LNCAP (cell line): ENCODE data around the gene TSC1.

Source experiments
- TF ChIP-seq, protein P1 (sequence below): fragments of 450-650 bp; IDR thresholded peaks from 2 replicates; pipeline ENCODE4 v1.5.1; 2017; ENCODE audit warnings: mild to moderate bottlenecking

TSC1 gene

DNA sequence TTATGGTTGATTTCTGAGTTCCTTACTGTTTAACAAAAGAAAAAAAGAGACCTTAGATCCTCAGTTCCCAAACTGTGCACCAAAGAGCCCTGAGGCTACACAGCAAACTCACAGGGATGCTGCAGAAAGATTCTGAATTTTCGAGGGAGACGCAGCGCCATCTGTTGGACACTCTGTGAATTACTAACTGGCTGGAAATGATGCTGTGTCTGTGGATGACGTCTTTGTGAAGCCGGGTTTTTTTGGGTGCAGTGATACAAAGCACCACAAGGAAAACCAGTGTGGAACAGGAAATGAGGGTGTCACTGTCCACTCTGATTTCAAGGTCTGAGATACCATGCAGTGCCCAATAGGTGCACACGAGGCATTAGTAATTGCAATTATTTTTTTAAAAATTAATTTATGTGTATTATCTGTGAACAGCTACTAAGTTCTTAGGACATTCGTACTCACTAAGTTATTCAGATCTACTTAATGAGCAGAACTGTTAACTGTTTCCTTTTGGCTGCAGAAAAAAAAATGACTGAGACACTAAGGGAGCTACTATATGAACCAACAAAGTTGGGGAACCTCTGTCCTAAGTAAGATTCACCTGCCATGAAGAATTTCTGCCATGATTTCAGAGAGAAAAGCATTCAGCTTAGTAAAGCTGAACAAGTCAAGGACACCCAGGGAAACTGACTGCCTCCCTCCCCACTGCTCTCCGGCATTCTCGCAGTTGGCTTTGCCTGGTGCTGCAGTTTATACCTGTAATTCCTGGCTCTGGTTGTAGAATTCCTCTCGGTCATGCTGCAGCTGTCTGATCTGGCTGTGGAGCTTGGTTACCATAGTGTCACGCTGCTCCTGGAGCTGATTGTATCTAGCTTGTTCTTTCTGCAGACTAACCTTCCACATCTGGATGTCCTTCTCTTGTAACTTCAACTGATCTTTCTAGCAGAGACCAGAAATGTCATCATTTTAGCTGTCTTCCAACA is 42.3 kb downstream of the TSC1 start:
- TF ChIP-seq, protein P1, sequence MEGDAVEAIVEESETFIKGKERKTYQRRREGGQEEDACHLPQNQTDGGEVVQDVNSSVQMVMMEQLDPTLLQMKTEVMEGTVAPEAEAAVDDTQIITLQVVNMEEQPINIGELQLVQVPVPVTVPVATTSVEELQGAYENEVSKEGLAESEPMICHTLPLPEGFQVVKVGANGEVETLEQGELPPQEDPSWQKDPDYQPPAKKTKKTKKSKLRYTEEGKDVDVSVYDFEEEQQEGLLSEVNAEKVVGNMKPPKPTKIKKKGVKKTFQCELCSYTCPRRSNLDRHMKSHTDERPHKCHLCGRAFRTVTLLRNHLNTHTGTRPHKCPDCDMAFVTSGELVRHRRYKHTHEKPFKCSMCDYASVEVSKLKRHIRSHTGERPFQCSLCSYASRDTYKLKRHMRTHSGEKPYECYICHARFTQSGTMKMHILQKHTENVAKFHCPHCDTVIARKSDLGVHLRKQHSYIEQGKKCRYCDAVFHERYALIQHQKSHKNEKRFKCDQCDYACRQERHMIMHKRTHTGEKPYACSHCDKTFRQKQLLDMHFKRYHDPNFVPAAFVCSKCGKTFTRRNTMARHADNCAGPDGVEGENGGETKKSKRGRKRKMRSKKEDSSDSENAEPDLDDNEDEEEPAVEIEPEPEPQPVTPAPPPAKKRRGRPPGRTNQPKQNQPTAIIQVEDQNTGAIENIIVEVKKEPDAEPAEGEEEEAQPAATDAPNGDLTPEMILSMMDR: peak; percentile 95

DNA sequence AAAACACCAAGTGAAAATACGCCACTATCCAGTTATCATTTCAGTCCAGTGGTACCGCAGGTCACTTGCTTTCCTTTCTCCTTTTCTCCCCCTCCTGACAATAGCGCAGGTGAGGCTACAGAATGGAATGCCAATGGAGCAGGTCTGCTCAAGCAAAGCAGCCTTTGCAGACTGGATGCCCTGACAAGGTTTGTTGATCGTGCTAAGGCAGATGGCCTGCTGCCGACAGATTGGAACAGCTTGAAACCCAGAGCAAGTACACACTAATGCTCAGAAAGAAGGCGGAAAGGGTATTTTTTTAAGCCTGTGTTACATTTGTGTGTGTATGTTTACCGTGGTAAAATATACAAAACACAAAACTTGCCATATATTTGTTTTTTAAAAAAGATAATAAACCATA is 46.4 kb downstream of the TSC1 start:
- TF ChIP-seq, protein P1: no peak

DNA sequence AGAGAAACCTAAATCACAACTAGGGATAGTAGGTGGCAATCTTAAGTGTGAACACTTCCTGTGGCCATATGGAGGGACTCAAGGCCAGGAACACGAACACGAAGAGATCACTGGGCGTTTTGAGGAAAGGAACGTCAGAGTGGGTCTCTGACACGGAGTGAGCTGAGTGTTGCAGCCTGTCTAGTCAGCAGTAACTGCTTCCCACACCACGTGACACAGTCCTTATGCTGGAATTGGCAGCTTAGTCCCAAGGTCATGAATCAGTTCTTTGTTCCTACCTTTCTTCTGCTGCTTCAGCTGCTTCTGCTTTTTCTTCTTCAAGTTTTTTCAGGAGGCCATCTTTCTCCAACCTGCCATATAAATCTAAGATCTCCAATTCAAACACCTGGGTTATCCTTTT is 47.5 kb downstream of the TSC1 start:
- TF ChIP-seq, protein P1: no peak

DNA sequence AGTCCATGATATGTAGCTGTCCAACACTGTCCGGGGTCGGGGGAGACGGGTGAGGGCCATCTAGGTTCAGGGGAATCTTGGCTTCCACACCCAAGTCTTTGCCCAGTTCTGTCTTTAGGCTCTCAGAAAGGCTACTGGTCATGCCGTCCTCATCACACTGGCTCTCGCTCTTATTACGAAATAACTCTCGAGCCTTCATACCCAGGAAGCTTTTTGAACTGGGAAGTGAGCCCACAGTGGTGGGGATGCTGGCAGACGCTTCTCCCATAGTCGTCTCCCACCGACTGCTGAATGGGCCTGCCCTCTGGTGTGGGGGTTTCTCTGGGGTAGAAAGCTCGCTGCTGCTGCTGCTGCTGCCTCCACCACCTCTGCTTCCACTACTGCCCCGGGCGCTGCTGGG is 48.2 kb downstream of the TSC1 start:
- TF ChIP-seq, protein P1: no peak

DNA sequence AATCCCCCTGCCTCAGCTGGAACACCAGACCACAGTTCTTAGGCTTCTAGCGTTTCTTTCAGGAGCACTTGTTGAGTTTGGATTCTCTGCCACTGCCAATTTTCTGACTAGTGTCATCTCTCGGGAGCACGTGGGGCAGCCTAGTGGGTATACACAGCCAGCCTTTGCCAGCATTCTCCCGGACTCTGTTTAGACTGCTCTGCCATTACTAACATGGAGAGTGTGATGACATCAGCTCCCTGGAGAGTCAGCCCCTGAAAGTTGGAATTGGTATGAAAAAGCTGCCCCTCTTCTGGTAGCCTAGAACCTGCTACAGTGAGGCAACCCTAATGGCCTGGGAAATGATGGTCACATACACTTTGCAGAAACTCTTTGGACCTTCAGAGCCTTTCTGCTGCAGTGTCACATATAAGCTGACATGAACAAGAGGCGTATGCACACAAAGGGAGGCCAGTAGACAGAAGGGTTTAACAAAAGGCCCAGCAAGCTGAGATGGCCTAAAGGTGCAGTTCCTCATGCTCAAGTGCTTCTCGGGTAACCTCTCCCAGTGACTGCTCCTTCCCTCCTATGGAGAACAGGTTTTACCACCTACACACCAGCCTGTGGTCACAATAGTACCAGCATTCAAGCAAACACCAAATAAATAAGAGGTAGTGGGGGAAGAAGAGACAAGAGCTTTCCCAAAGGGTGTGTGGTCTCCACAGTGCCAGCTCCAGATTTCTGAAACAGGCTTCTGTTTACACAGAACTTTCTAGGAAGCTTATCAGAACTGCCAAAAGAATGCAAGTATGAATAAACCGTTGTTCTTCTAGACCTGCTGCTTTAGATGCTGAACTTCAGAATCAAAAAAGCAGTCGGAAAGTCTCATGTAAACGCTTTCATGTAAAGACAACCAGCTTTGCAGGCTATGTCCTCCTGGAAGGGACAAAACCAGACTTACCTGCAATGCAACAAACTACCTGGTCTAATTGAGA is 49.3 kb downstream of the TSC1 start:
- TF ChIP-seq, protein P1: no peak

DNA sequence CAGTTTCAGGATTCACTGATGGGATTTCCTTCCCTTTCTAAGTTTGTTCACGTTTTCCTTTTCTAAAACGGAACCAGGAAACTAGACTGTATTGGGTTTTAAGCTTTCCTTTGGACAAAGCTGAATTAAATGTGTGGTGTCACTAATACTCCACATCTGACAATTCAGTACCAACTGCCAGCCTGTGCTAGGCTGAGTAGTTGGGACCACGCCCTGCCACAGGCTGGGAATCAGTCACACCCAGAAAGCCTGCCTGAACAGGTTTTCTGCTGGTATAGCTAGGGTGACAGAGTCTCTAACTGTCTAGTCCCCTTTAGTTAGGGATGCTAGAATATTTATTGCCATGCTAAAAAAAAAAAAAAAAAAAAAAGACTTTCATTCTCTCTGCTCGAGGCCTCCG is 50.1 kb downstream of the TSC1 start:
- TF ChIP-seq, protein P1: no peak

DNA sequence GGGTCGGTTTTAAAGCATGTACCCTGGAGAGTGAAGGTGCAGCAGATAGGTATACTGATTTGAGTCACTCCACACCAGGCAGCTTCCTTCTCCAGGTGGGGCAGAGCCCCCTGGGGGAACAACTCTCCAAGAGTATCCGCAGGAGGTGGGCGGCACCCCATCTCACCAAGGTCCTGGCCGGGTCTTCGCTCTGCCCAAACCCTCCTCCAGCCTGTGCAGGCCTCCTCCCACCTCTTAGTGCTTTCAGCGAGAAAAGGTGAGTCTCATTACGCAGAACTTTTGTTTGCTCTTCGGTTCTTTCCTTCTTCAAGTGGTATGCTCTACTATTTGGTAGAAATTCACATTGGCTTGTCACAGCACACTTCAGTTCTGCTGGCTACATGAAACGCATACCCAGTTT is 52.0 kb downstream of the TSC1 start:
- TF ChIP-seq, protein P1: no peak
